Panc1 (cell line): ENCODE data around the gene C15orf39.

Experiments
- CTCF ChIP-seq: fragments of 450-650 bp; IDR thresholded peaks from 2 replicates; pipeline ENCODE4 v1.5.1; 2017; ENCODE audit warnings: mild to moderate bottlenecking
- POLR2AphosphoS5 ChIP-seq: IDR thresholded peaks from 2 replicates; pipeline ENCODE4 v1.6.1; 2012; ENCODE audit warnings: mild to moderate bottlenecking, low read depth, low read length, moderate library complexity
- SIN3A ChIP-seq: IDR thresholded peaks from 2 replicates; pipeline ENCODE4 v1.6.1; 2012; ENCODE audit warnings: low read depth, mild to moderate bottlenecking, low read length, moderate library complexity, borderline replicate concordance; ENCODE audit not compliant: insufficient read depth
- TCF7L2 ChIP-seq: IDR thresholded peaks from 2 replicates; pipeline ENCODE4 v1.6.1; 2011; ENCODE audit warnings: mild to moderate bottlenecking, low read depth, low read length, inconsistent platforms
- TF ChIP-seq, protein P1 (sequence below), 2 experiments: IDR thresholded peaks; 2 replicates each; pipeline ENCODE4 v1.6.1; 2011 to 2012; ENCODE audit warnings: low read depth in 2 of 2, control low read depth in 1 of 2, low read length in 1 of 2, mild to moderate bottlenecking in 1 of 2, moderate library complexity in 1 of 2; ENCODE audit not compliant: insufficient read depth in 1 of 2

GRCh38 chr15:75214293-75215096 is 12.8 kb downstream of the C15orf39 start:
- TF ChIP-seq CTCF (no peak), POLR2AphosphoS5 (no peak), TCF7L2 (no peak), SIN3A (no peak)
- TF ChIP-seq, protein P1, sequence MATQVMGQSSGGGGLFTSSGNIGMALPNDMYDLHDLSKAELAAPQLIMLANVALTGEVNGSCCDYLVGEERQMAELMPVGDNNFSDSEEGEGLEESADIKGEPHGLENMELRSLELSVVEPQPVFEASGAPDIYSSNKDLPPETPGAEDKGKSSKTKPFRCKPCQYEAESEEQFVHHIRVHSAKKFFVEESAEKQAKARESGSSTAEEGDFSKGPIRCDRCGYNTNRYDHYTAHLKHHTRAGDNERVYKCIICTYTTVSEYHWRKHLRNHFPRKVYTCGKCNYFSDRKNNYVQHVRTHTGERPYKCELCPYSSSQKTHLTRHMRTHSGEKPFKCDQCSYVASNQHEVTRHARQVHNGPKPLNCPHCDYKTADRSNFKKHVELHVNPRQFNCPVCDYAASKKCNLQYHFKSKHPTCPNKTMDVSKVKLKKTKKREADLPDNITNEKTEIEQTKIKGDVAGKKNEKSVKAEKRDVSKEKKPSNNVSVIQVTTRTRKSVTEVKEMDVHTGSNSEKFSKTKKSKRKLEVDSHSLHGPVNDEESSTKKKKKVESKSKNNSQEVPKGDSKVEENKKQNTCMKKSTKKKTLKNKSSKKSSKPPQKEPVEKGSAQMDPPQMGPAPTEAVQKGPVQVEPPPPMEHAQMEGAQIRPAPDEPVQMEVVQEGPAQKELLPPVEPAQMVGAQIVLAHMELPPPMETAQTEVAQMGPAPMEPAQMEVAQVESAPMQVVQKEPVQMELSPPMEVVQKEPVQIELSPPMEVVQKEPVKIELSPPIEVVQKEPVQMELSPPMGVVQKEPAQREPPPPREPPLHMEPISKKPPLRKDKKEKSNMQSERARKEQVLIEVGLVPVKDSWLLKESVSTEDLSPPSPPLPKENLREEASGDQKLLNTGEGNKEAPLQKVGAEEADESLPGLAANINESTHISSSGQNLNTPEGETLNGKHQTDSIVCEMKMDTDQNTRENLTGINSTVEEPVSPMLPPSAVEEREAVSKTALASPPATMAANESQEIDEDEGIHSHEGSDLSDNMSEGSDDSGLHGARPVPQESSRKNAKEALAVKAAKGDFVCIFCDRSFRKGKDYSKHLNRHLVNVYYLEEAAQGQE (IDR thresholded peaks at IDR 0.05; ENCODE audit: insufficient read depth in 1 of 2, low read depth in 2 of 2, low read length in 1 of 2), result no peak
